Stomach (tissue), 4 donors: ENCODE results near the gene RP2.

ENCODE experiments used
- EP300 ChIP-seq: sonication (generic); formaldehyde crosslinking; IDR thresholded peaks from one replicate; pipeline ENCODE4 v1.6.1; 2017; ENCODE audit warnings: antibody characterized with exemption
- POLR2AphosphoS5 ChIP-seq, 3 donors: sonication (generic); formaldehyde crosslinking; IDR thresholded peaks; one replicate each; pipeline ENCODE4 v1.6.1; 2016; ENCODE audit warnings: antibody characterized with exemption in 3 of 3
- TF ChIP-seq, protein P1 (sequence below), 7 experiments: fragments of 450-650 bp in 4 of 7; fragments of 200-600 bp in 3 of 7; sonication (generic) in 3 of 7; IDR thresholded peaks; one replicate each; pipeline ENCODE4 v1.5.1; 2016 to 2019; ENCODE audit warnings: antibody characterized with exemption in 7 of 7, control low read depth in 2 of 7, mild to moderate bottlenecking in 1 of 7

- TF ChIP-seq, protein P1, sequence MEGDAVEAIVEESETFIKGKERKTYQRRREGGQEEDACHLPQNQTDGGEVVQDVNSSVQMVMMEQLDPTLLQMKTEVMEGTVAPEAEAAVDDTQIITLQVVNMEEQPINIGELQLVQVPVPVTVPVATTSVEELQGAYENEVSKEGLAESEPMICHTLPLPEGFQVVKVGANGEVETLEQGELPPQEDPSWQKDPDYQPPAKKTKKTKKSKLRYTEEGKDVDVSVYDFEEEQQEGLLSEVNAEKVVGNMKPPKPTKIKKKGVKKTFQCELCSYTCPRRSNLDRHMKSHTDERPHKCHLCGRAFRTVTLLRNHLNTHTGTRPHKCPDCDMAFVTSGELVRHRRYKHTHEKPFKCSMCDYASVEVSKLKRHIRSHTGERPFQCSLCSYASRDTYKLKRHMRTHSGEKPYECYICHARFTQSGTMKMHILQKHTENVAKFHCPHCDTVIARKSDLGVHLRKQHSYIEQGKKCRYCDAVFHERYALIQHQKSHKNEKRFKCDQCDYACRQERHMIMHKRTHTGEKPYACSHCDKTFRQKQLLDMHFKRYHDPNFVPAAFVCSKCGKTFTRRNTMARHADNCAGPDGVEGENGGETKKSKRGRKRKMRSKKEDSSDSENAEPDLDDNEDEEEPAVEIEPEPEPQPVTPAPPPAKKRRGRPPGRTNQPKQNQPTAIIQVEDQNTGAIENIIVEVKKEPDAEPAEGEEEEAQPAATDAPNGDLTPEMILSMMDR (IDR thresholded peaks at IDR 0.05), result no peak
- no peak for TF ChIP-seq EP300
- no peak for TF ChIP-seq POLR2AphosphoS5 (IDR thresholded peaks at IDR 0.05)
Measured at GRCh38 chrX:46849933-46850332, 13.1 kb downstream of the RP2 start.
